Activated CD8-positive, alpha-beta memory T cell treated with anti-CD3 and anti-CD28 coated beads, Interleukin-2, amount 50 U/mL, for 48 hours (primary cell): ENCODE data around the gene PRR36.
"Not testable (repeated sequence)": the region's sequence is repeated elsewhere in the genome, so short reads cannot be mapped to it uniquely, and the experiment has no call there.

ENCODE experiments used
- DNase-seq: peaks from one replicate; pipeline ENCODE4 v3.0.0-alpha.2; 2020

The PRR36 gene

DNA sequence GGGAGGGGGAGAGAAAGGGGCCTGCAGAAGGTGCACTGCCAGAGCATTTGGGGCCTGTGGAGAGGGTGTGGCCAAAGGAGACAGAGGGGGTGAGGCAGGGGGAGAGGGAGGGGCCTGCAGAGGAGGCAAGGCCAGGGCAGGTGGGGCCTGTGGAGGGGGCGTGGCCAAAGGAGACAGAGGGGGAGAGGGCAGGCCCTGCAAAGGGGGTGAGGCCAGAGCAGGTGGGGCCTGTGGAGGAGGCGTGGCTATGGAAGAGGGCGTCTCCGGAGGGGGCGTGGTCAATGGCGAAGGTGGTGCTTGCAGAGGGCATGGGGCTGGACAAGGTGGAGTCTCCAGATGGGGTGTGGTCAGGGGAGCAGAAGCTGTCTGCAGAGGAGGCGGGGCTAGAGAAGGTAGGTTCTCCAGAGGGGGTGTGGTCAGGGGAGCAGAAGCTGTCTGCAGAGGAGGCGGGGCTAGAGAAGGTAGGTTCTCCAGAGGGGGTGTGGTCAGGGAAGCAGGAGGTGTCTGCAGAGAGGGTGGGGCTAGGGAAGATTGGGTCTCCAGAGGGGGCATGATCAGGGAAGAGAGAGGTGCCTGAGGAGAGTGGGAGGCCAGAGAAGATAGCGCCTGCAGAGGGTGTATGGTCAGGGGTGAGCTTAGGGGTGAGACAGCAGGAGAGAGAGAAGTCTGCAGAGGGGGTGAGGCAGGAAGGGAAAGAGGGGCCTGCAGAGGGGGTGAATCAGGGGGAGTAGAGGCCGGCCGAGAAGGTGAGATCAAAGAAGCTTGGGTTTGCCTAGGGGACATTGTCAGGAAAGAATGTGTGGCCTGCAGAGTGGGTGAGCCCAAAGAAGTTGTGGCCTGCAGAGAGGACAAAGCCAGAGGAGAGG is 3.4 kb downstream of the PRR36 start:
- DNase-seq, result peak; percentile 82

DNA sequence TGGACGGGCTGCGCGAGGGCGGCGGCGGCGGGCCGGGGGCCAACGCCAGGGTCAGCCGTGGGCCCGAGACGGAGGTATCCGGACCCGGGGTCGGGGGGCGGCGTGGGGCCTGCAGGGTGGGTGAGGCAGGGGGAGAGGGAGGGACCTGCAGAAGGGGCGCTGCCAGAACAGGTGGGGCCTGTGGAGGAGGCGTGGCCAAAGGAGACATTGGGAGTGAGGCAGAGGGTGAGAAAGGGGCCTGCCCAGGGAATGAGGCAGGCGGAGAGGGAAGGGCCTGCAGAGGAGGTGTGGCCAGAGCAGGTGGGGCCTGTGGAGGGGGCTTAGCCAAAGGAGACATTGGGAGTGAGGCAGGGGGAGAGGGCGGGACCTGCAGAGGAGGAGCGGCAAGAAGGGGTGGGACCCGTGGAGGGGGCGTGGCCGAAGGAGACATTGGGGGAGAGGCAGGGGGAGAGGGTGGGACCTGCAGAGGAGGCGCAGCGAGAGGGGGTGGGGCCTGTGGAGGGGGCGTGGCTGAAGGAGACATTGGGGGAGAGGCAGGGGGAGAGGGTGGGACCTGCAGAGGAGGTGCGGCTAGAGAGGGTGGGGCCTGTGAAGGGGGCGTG is 4.2 kb downstream of the PRR36 start:
- DNase-seq, result peak; percentile 74

DNA sequence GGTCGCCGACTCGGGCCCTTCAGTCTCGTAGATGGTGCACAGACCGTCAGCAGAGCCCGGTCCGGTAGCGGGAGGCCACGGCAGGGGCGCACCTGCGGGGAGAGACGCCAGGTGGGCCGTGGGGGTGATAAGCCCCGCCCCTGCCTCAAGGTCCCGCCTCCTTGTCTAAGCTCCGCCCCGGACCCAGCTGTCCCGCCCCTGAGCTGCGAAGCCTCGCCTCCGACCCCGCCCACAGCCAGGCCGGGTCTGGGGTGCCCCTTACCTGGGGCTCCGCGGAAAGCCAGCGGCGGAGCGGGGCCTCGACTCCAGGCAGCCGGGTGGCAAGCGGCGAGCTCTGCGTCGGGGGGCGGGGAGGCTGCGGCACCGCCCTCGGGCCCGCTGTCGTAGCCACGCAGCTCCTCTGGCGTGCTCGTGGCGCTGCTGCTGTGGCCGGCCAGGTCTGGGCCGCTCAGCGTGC is 4.7 kb downstream of the PRR36 start:
- peak; percentile 93 for DNase-seq

DNA sequence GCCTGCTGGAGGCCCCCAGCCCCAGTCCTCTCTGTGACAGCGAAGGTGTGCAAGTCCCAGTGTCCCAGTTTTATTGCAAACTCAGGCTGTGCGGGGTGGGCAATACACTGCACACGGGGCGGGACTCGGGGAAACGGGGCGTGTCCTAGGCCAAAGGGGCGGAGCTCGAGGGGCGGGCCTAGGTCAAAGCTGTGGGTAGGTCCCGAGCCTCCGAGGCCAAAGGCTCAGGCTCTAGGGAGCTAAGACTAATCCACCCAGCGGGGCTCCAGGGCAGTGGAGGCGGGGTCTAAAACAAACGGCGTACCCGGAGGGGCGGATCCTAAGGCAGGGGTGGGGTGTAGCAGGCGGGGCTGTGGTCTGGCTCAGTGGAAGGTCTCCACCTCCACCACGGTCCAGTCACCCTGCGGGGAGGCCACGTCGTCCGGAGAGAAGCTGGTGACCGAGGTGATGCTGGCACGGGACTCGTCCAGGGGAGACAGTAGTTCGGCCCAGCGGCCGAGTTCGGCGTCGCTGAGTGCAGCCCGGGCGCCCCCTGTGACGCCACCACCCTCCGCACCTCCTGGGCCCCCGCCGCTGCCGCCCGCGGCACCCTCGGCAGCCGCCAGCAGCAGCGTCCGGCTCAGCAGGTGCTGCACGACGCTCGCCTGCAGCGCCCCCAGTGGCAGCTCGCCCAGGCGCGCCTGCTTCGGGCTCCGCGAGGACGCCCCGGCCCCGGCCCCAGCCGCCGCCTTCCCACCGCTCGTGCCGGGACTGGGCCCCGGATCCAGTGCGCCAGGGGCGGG is 5.3 kb downstream of the PRR36 start:
- peak; percentile 88 for DNase-seq

DNA sequence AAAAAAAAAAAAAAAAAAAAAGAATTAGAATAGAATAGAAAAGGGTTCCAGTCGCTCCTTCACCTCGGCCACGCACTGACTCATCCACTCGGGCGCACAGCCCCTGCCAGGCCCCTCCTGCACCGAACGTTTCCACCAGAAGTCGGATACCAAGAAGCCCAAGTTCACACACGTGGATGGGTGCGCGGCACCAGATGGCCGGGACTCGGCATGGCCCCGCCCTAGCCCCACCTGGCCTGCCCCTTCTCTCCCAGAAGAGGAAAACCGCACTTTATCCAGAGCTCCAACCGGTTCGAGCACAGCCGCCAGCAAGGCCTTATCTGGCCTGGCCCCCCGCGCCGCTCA is 5.9 kb downstream of the PRR36 start:
- no peak for DNase-seq

DNA sequence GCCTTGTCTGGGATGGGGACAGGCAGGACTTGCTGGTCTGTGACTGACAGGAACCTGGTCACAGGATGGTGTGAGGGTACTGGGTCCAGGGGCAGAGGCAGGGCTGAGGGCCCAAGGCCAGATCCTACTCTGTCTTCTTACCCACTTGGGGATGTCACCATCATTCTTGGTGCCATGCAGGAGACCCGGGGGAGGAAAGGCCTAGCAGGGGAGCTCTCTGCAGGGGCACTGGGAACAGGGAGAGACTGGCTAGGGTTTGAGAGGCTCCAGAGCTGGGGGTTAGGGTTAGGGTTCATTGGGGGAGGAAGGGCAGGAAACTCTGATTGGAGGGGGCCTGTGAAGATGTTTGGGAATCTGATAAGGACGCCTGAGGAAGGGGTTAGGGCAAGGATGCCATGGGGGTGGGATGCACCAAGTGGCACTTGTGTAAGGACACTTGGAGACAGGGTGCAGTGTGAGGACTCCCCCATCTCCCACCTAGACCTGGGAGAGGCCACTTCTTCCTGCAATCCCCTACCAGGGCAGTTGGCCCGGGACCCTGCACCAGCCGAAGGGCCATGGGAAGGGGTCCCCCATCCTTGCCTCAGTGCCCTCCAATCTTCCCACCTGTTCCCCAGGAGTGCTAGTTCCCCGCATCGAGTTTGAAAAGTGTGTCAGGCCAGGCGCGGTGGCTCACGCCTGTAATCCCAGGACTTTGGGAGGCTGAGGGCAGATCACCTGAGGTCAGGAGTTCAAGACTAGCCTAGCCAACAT is 6.9 kb downstream of the PRR36 start:
- no peak for DNase-seq

DNA sequence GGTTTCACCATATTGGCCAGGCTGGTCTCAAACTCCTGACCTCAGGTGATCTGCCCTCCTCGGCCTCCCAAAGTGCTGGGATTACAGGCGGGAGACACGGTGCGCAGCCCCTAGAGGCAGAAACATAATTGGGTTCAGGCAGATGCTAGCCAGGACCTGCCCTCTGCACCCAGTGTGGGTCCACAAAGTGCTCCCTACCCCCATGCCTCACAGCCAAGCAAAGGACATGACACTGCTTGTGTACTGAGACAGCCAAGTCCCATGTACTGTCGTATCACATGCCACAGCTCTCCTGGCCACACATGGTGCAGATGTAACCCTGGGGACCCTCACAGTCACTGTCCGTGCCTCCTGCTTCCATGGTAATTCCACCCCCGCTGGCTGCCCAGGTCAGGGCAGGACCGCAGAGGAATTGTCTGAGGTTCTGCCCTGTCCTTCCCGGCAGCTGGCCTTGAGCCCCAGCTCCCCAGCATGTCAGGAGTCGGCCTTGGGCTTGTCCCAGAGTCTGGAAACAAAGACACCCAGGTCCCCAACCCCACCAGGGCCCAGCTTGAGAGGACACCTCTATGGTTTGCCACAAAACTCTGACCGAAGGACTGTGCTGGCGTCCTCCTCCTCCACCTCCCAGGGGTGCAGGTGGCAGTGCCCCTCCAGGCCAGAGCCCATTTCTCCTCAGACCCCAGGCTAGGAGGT is 7.6 kb downstream of the PRR36 start:
- no peak for DNase-seq

DNA sequence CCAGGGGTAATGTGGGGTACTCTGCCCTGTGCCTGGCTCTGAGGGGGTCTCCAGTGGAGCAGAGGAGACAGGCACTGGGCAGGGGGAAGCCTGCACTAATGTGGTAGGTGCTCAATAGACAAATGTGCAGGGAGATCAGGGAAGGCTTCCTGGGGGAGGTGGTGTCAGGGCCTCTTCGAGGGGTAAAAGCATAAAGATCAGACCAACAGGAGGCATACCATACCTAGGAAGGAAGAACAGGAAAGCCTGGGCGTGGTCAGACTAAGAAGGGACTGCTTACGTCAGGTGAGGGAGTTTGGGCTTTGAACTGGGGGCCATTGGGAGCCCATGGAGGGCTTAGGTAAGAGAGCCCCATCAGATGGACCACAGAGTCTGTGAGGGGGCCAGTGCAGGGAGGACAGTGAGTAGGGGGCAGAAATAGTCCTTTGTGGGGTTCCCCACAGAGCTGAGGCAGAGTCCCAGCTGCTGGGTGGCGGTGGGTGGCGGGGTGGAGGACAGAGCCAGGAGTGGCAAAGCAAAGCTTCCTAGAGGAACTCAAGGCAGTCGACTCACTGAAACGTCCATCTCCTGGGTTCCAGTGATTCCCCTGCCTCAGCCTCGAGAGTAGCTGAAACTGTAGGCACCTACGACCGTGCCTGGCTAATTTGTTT is 8.8 kb downstream of the PRR36 start:
- DNase-seq, result no peak

DNA sequence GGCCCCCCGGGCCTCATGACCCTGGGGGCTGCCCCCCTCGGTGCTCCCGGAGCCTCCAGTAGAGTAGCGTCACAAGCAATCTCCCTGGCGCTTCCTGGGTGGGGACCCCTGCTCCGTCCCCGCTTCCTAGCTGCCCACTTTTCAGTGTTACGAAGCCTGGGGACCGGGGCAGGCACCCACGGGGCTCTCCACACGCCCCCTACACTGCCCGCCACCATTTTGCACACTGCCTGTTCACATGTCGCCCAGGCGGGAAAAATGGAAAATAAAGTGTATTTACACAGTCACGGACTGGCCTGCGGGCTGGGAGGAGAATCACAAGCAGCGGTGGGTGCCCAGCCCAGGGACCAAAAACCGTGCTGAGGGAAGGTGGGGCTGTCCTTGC is 9.5 kb downstream of the PRR36 start:
- DNase-seq, result no peak

DNA sequence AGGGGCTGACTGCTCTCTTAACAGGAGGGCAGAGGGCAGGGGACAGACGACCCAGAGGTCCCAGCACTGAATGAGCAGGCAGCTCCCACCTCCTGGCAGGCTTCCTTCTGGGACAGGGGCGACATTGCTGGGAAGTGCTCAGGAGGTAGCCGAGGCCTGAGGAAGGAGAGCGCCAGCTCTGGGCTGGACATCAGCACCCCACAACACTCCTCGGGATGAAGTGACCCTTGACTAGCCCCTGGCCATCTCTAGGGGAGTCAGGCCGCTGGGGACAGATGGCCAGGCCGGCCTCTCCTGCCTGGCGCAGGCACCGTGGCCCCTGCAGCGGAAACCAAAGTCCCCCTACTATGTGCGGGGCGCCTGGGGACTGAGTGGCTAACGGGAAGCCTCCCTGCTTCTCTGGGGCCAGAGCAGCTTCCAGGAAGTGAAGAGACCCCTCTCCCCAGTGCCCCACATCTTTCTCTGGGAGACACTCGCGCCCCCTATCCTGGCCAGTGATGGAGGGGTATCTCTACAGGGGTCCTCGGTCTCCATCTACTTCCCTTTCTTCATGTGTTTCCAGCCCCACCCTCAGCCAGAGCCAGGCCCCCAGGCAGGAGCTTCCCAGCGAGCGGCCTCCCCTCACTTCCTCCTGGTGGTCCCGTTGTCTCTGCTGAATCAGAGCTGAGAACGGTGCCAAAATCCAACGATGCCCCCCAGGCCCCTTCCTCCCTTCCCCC is 10.1 kb downstream of the PRR36 start:
- no peak for DNase-seq

DNA sequence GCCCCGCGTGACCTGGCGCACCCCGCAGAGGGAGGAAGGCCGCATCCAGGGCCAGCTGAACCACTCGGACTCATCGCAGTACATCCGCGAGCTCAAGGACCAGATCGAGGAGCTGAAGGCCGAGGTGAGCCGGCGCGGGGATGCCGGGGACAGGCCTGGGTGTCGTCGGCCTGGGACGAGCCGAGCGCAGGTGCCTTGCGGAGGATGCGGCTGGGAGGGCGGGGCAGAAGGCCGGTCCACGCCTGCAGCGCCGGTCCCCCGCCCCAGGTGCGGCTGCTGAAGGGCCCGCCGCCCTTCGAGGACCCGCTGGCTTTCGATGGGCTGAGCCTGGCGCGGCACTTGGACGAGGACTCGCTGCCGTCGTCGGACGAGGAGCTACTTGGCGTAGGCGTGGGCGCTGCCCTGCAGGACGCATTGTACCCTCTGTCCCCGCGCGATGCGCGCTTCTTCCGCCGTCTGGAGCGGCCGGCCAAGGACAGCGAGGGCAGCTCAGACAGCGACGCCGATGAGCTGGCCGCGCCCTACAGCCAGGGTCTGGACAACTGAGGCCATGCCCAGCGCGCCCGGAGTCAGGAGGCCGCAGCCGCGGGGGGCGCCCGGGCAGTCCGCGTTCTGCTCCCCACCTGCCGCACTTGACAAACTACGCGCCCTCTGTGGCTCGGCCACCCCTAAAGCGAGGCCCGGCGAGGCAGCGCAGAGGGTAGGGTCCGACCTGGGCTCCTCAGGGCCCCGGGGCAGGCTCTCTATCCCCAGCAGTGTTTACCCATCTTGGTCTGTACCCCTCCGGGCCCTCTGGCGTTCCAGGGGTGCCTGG is 10.8 kb downstream of the PRR36 start:
- no peak for DNase-seq

DNA sequence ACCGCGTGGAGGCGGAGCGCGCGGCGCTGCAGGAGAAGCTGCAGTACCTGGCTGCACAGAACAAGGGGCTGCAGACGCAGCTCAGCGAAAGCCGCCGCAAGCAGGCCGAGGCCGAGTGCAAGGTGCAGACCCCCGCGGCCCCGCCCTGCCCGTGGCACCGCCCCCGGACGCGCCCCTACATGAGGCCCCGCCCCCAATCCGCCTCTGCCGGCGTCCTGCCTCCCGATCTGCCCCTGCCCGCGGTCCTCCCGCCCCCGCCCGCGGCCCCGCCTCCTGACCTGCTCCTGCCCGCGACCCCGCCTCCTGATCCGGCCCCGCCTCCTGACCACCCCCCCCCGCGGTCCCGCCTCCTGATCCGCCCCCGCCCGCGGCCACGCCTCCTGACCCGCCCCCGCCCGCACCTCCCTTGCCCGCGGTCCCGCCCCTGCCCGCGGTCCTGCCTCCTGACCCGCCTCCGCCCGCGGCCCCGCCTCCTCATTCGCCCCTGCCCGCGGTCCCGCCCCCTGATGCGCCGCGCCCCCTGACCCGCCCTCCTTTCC is 11.7 kb downstream of the PRR36 start:
- peak; percentile 85 for DNase-seq

DNA sequence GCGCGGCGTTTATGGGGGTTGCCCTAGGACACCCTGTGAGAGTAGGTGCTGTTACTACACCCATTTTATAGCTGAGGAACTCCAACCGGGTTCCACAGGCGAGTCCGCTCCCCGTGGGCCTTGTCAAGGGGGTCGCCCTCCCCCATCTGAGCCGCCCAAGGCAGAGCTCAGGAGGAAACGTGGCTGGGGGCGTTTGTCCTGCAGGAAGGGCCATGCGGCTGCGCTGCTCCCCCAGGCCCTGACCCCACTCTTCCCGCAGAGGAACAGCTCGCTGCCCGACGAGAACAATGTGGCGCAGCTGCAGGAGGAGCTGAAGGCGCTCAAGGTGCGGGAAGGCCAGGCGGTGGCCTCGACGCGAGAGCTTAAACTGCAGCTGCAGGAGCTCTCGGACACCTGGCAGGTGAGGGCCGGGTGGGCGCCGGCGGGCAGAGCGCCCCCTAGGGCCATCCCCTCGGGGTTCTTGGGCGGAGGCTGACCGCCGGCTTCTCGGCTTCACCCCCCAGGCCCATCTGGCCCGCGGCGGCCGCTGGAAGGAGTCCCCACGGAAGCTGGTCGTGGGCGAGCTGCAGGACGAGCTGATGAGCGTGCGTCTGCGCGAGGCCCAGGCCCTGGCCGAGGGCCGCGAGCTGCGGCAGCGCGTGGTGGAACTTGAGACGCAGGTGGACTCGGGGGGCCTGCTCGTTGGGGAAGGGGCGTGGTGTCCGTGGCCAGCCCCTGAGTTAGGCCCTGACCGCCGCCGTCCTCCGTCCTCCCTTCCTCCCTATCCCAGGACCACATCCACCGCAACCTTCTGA is 12.4 kb downstream of the PRR36 start:
- no peak for DNase-seq

DNA sequence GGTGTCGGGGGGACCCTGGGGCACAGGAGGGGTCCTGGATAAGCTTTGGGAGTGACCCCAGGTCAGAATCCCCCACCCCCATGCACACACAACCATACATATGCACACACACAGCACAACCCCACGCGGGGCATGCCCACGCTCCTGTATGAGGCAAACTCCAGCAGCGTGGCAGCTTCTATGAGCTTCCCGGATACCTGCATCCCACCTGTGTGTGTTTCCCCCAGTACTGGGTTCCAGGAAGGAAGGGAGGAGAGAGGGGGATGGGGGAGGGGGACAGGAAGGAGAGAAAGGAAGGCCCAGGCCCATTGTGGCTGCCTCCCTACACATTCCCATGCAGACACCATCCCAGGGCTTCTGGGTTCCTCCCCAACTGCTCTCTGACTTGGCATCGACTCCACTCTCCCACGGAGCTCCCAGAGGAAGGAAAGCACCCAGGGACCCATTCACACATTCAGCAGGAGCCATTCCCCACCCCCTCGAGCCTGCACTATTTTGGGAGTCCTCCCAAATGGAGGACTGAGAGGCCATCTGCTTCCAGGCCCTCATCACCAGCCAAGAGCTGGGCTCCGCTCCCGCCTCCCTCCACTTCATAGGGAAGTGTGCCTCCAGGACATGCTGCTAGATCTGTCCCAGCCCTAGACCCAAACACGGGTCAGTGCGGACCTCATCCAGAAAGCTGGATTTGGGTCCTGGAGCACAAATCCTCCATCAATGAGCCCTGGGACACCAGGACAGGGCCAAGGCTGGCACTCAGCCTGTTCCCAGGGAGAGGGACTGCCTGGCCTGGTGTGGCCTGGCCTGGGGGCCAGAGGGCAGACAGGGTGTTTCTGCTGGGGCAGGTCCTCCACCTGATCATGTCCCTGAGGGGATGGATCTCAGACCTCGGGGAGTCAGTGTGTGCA is 13.2 kb downstream of the PRR36 start:
- no peak for DNase-seq

DNA sequence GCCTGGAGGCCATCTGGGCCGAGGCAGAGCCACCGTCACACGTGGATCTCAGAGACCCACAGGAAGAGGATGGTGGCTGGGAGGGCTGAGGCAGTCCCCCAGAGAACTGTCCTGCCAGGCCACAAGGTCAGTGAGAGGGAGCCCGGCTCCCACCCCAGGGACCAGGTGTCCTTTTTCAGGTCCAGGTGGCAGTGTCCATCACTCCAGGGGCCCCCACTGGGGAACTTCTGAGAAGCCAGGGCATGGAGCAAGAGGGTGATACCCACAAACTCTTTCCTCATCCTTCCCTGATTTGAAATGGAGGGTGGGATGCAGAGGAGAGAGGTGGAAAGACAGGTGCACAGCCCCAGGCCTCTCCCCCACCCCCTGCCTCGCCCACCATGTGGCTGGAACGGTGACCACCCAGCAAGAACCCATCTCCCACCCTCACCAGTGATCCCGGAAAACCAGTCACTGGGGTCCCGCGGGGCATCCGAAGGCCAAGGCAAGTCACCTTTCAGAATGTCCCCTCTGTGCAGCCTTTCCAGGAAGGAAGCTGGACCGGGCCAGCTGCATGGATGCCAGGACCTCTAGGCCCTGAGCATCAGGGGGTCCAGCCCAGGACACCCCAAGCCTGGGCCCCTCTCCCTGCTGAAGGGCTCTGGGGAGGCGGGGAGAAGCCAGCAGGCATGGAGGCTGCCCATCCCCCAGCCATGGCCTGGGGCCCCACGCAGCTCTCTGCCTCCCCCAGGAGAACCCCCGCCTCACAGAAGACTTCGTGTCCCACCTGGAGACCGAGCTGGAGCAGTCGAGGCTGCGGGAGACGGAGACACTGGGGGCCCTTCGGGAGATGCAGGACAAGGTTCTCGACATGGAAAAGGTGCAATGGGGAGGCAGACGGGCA is 14.1 kb downstream of the PRR36 start:
- DNase-seq, result no peak

DNA sequence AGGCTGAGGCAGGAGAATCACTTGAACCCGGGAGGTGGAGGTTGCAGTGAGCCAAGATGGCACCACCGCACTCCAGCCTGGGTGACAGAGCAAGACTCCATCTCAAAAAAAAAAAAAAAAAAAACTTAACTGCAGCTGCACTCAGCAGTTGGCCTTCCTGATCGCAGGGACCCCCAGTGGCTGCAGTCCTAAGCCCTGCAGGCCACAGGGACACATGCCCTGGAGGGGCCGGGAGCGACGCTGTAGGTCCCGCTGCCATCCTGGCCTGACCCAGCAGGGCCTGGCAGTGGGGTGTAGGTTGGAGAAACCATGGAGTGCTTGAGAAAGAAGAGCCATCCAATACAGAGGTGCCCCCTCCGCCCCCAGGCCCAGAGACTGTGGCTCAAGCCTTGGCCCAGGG is 15.1 kb downstream of the PRR36 start:
- not testable (repeated sequence) for DNase-seq
